Endothelial cell (in vitro differentiated cells): ENCODE data around the gene MPV17L2. TPM values are rescaled to one million over a fixed set of nuclear protein-coding genes. Genes with fewer than 3 reads are reported as not detected.
A peak's percentile ranks its signal among the peaks of the same experiment; 100 is the strongest.
"Not testable (repeated sequence)": the region's sequence is repeated elsewhere in the genome, so short reads cannot be mapped to it uniquely, and the experiment has no call there.

Experiments
- DNase-seq: peaks from one replicate; pipeline ENCODE4 v3.0.0; 2021; ENCODE audit warnings: low spot score
- H3K27ac Mint-ChIP-seq: one replicate; pipeline ENCODE4 v1.8.0; 2021; ENCODE audit warnings: mixed read lengths, inconsistent platforms; ENCODE audit not compliant: unreplicated experiment
- H3K27me3 Mint-ChIP-seq: one replicate; pipeline ENCODE4 v1.8.0; 2021; ENCODE audit warnings: mild to moderate bottlenecking, moderate library complexity, mixed read lengths, inconsistent platforms; ENCODE audit not compliant: unreplicated experiment
- H3K36me3 Mint-ChIP-seq: one replicate; pipeline ENCODE4 v1.8.0; 2021; ENCODE audit warnings: mild to moderate bottlenecking, low read depth, mixed read lengths, inconsistent platforms; ENCODE audit not compliant: unreplicated experiment
- H3K4me1 Mint-ChIP-seq: one replicate; pipeline ENCODE4 v1.8.0; 2021; ENCODE audit warnings: mild to moderate bottlenecking, mixed read lengths, inconsistent platforms; ENCODE audit not compliant: unreplicated experiment
- H3K4me3 Mint-ChIP-seq: one replicate; pipeline ENCODE4 v1.8.0; 2021; ENCODE audit warnings: mild to moderate bottlenecking, mixed read lengths, inconsistent platforms; ENCODE audit not compliant: unreplicated experiment
- H3K9me3 Mint-ChIP-seq: one replicate; pipeline ENCODE4 v1.8.0; 2021; ENCODE audit warnings: mixed read lengths, inconsistent platforms; ENCODE audit not compliant: unreplicated experiment
- total RNA-seq: library from RNA; stranded (reverse); fragmentation: NEBNext Ultra II Directional; extraction: Animal tissue kit (Norgen Biotek cat#: 25700); gene quantifications from one replicate; pipeline ENCODE4 v1.2.1, GENCODE V29; 2021; ENCODE audit not compliant: unreplicated experiment
- TF ChIP-seq, protein P1 (sequence below): fragments of 200-600 bp; sonication (generic); IDR thresholded peaks from one replicate; pipeline ENCODE4 v1.5.0; 2021; ENCODE audit warnings: antibody characterized with exemption; ENCODE audit not compliant: unreplicated experiment

Gene MPV17L2
- total RNA-seq, 1 donor from 2014 or later = 17.7 TPM

- Mint-ChIP-seq H3K36me3 (peaks cover 10% of the 10 kb centered on the region), H3K27me3 (peaks cover 10% of the 10 kb centered on the region), H3K4me1 (peaks cover 4% of the 10 kb centered on the region), H3K27ac (peak overlapping the region; percentile 88), H3K9me3 (no peaks in the 10 kb centered on the region), H3K4me3 (peak overlapping the region; percentile 94)
- DNase-seq = no peak
- TF ChIP-seq, protein P1, sequence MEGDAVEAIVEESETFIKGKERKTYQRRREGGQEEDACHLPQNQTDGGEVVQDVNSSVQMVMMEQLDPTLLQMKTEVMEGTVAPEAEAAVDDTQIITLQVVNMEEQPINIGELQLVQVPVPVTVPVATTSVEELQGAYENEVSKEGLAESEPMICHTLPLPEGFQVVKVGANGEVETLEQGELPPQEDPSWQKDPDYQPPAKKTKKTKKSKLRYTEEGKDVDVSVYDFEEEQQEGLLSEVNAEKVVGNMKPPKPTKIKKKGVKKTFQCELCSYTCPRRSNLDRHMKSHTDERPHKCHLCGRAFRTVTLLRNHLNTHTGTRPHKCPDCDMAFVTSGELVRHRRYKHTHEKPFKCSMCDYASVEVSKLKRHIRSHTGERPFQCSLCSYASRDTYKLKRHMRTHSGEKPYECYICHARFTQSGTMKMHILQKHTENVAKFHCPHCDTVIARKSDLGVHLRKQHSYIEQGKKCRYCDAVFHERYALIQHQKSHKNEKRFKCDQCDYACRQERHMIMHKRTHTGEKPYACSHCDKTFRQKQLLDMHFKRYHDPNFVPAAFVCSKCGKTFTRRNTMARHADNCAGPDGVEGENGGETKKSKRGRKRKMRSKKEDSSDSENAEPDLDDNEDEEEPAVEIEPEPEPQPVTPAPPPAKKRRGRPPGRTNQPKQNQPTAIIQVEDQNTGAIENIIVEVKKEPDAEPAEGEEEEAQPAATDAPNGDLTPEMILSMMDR = no peak
These were observed 13.0 kb downstream of the MPV17L2 start for GRCh38 chr19:18206018-18206417.

DNA sequence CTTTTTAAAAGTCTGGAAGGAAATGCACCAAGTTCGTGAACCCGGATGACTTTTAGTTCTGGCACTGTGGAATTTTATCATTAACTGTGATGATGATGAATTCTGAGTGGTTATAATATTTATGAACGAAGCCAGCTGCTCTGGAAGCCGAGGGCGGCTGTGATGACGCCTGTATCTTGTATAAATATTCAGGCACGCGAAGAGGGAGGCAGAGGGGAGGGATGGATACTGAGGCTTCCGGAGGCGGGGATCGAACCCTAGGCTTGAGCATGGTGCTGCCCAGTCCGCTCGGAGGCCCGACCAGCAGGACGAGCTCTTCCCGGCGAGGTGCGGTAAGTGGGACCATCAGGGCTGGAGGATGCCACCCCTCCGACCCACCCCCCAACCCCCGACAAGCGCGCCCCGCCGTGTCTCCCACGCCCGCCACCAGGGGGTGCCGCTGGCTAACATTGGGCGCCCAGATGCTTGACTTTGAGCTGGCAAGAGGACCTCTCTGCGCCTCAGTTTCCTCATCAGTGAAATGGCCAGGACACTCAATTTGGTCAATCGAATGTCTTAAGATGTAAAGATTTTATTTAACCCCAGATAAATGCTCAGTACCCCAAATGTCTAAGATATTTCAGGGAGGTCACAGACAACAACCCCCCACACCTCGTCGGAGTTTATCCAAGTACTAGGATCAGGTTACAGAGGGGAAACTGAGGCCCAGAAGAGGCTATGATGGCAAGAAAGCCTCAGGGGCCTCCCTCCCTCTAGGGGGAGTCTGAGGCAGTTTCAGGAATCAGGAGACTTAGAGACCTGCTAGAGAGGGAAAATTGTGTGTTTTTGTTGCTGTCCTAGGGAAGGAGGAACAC is 15.3 kb downstream of the MPV17L2 start:
- DNase-seq = peak; percentile 57
- Mint-ChIP-seq H3K9me3 (no peaks in the 10 kb centered on the region), H3K36me3 (no peaks in the 10 kb centered on the region), H3K27me3 (peaks cover 12% of the 10 kb centered on the region), H3K4me1 (peaks cover under 1% of the 10 kb centered on the region), H3K4me3 (no peak overlapping the region), H3K27ac (no peak overlapping the region)
- TF ChIP-seq, protein P1 = peak; percentile 78

DNA sequence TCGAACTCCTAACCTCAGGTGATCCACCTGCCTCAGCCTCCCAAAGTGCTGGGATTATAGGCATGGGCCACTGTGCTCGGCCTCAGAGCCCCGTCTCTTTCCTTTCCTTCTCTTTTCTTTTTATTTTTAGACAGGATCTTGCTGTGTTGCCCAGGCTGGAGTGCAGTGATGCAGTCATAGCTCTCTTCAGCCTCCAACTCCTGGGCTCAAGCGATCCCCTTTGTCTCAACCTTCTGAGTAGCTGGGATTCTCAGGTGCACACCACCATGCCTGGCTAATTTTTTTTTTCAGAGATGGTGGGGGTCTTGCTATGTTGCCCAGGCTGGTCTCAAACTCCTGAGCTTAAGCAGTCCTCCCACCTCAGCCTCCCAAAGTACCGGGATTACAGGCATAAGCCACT is 16.9 kb downstream of the MPV17L2 start:
- not testable (repeated sequence) for H3K4me3 Mint-ChIP-seq, H3K9me3 Mint-ChIP-seq, H3K36me3 Mint-ChIP-seq, DNase-seq, H3K27ac Mint-ChIP-seq, H3K27me3 Mint-ChIP-seq, H3K4me1 Mint-ChIP-seq

DNA sequence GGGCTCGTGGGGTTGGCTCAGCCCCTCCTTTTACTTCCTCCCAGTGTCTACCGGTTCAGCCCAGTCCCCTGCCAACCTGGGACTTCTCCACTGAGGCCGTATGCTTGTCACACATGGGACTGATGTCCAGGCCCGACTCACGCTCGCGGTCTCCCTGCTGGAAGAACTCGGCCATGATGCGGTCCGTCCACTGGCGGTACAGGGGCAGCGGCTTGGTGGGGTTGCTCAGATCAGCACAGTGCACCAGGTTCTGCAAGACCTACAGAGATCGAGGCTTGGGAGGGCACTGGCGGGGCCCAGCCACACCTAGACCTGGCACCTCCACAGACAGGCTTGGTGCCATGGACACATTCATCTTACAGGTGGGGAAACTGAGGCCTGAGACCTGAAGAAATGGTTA is 18.7 kb downstream of the MPV17L2 start:
- H3K27ac Mint-ChIP-seq = no peak overlapping the region
- TF ChIP-seq, protein P1 = no peak
- H3K4me1 Mint-ChIP-seq = no peaks in the 10 kb centered on the region
- DNase-seq = no peak
- H3K4me3 Mint-ChIP-seq = no peak overlapping the region
- H3K36me3 Mint-ChIP-seq = no peaks in the 10 kb centered on the region
- peaks cover 10% of the 10 kb centered on the region for H3K27me3 Mint-ChIP-seq
- no peaks in the 10 kb centered on the region for H3K9me3 Mint-ChIP-seq

GRCh38 chr19:18214779-18215433 is 21.9 kb downstream of the MPV17L2 start:
- H3K4me3 Mint-ChIP-seq = no peak overlapping the region
- DNase-seq = no peak
- peaks cover 12% of the 10 kb centered on the region for H3K27me3 Mint-ChIP-seq
- no peak overlapping the region for H3K27ac Mint-ChIP-seq
- H3K36me3 Mint-ChIP-seq = no peaks in the 10 kb centered on the region
- H3K9me3 Mint-ChIP-seq = no peaks in the 10 kb centered on the region
- H3K4me1 Mint-ChIP-seq = no peaks in the 10 kb centered on the region
- TF ChIP-seq, protein P1 = no peak
